Activated CD8-positive, alpha-beta memory T cell treated with anti-CD3 and anti-CD28 coated beads for 48 hours (primary cell): ENCODE data around the gene CGB2.
"Not testable (repeated sequence)": the region's sequence is repeated elsewhere in the genome, so short reads cannot be mapped to it uniquely, and the experiment has no call there.

ENCODE experiments used
- DNase-seq, 3 experiments: peaks; one replicate each; pipeline ENCODE4 v3.0.0-alpha.2; 2020; ENCODE audit warnings: low read depth in 2 of 3, low spot score in 2 of 3

Gene CGB2

GRCh38 chr19:49009828-49010227 is 21.9 kb upstream of the CGB2 start:
- no peak for DNase-seq

DNA sequence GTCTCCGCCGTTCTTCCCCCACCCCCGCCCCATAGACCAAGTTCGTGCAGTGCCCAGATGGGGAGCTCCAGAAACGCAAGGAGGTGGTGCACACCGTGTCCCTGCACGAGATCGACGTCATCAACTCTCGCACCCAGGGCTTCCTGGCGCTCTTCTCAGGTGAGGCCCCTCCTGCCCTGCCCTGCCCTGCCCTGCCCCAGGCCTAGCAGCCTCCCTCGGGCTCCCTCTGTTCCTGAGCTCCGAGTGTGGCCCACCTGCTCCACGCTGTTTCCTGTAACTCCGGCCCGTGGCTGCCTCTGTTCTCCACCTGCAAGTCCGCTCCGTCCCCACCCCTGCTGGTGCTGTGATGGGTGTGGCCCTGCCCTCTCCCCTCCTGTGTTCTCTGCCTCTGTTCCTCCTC is 21.2 kb upstream of the CGB2 start:
- no peak for DNase-seq

DNA sequence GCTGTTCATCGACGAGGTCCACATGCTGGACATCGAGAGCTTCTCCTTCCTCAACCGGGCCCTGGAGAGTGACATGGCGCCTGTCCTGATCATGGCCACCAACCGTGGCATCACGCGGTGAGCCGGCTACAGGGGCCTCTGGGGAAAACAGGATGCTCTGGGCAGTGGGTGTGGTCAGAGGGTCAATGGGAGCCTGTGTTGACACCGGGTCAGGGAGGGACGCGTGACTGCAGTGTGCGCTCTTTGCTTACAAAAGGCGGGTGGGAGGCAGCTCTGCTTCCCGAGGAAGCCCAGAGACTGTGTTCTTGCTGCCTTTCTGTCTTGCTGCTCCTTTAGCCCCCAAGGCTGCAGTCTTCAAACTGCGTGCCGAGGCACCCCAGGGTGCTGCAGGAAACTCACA is 20.5 kb upstream of the CGB2 start:
- no peak for DNase-seq

- no peak for DNase-seq
Measured at GRCh38 chr19:49014123-49014869, 17.4 kb upstream of the CGB2 start.

DNA sequence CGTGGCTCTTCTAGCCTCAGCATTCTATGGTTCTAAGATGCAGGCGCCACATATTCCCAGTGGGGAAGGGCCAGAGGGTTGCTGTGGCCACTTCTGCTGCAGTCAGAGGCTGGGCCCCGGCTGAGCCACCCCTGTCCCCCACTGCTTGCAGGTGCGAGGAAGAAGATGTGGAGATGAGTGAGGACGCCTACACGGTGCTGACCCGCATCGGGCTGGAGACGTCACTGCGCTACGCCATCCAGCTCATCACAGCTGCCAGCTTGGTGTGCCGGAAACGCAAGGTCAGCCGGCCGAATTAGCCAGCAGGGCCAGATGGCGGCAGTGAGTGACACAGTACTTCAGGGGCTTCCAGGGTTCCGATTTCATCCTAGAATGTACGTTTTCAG is 16.8 kb upstream of the CGB2 start:
- DNase-seq = no peak

GRCh38 chr19:49016067-49016839 is 15.4 kb upstream of the CGB2 start:
- DNase-seq = no peak

- no peak for DNase-seq
Measured at GRCh38 chr19:49017041-49017665, 14.5 kb upstream of the CGB2 start, which contains the start of gene LHB. Gene LHB, minus strand, starts transcription at chr19:49017091. Its CDS starts 10 bp downstream, at chr19:49017081.

GRCh38 chr19:49017666-49018351 is 13.9 kb upstream of the CGB2 start:
- DNase-seq = peak in 1 of 3 experiments; percentile 35

DNA sequence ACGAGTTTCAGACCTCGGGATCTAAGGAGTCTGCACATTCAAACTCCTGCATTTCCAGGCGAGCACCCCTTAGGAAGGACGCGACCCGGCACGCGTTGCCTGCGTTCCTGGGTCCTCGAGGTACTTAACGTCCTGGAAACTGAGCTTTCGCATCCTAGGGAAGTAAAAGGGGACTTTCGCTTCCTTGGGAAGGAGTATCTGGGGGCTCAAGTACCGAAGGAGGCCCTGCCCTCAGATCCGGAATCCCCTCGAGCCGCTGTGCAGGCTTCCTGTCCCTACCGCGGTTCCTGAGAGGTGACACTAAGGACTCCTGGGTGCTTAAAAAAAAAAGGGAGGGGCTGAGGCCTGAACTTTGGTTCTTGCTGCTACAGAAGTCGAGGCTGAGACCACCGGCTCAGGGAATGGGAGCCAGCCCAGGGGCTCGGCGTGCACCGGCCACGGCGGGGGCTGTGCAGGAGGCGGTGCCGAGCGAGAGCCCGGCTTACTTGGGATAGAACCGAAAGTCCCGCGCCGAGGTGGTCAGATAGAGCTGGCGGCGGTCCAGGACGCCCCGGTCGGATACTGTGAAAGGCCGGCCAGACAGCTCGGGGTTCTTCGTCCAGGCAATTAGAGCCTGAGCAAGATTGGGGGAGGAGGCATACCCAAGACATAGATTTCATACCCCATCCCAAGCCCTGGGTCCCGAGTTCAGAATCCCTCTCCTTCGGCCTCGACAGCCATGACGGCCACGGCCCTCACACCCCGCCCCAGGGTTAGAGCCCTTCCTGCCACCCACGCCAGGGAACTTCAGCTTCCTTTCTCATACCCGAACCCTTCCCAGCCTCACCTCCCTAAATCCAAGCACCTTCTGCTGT is 13.1 kb upstream of the CGB2 start:
- not testable (repeated sequence) for DNase-seq

DNA sequence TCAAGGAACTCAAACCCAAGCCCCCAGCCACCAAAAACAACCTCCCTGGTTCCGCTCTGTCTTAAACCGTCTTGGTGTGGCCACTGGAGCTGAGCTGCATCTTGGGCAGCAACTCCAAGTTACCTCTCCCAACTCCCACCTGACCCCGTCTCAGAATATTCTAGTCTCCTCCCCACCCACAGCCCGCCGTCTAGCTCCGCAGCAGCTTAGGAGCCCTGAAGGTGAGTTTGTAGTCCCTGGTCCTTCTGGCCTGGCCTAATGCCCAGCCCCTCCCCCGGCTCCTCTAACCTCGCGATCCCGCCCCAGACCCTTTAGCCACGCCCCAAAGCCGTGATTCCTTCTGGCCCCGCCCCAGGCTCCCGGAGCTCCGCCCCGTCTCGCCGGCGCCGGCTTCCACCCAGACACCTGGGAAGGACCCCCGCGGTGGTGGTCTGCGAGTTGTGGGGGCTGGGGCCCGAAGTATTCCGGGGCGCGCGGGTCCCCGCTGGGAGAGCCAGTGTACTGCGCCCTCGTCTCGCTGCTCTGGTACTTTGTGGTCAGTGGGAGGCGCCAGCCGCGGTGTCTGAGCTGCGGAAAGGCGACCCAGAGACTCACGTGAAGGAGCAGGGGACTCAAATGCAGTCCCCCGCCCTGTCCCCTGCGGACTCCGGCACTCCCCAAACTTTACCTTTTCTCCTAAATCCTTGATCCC is 12.3 kb upstream of the CGB2 start:
- no peak for DNase-seq

DNA sequence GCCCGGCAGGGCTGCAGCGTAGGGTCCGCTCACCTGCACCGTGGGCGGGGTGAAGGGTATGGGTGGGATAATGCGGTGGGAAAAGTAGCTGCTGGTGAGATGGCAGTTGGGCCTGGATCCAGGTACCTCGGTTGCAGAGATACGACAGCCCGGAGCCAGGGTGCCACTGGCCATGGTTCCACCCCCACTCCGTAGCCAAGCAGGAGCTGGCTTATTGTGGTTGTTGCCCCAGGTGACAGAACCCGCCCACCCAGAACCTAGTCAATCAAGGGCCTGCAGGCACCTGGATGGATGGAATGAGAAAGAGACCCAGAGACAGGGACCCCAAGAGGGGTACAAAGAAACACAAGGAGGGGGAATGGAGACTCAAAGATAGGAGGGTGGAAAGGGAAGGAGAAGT is 11.3 kb upstream of the CGB2 start:
- no peak for DNase-seq

DNA sequence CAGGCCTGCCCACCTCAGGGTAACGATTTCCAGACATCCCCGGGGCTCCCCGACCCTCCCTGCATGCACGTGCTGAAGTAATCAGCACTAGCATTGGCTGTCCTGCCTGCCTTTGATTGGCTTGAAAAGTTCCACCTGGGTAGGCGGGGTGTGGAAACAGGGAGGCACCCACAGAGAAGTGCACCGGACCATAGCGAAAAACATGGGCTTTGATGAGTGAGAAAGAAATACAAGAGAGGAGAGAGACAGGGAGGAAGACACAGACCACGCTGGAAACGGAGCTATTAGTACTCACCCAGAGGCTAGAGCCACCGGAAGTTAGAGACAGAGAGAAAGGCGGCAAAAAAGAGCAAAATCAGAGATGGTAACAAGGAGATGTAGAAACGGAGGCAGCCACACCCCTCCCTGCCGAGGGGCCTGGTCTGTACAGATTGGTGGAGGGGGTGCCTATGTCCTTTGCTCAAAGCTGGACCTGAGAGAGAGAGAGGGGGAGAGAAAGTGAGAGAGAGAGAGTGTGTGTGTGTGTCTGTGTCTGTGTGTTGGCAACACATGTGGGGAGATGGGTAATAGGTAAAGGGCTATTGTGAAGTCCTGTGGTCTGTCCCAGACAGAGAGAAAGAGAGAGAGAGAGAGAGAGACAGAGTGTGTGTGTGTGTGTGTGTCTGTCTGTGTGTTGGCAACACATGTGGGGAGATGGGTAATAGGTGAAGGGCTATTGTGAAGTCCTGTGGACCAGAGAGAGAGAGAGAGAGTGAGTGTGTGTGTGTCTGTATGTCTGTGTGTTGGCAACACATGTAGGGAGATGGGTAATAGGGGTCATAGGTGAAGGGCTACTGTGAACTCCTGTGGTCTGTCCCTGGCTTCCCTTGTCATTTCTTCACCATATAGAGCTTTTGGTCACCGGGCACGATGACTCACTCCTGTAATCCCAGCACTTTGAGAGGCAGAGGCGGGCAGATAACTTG is 10.5 kb upstream of the CGB2 start:
- DNase-seq = no peak

DNA sequence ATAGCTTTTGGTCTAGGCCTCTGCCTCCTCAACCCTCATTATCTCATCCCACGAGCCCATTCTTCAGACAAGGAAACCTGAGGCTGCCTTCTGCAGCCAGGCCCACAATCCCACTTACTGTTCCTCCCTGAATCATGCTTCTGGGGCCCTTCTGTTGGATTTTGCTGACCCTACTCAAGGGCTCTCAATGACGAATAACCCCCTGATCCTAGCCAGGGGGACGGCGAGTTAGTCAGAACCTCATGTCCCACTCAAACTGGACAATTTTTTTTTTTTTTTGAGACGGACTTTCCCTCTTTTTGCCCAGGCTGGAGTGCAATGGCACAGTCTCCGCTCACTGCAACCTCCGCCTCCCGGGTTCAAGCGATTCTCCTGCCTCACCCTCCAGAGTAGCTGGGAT is 9.6 kb upstream of the CGB2 start:
- DNase-seq = no peak

DNA sequence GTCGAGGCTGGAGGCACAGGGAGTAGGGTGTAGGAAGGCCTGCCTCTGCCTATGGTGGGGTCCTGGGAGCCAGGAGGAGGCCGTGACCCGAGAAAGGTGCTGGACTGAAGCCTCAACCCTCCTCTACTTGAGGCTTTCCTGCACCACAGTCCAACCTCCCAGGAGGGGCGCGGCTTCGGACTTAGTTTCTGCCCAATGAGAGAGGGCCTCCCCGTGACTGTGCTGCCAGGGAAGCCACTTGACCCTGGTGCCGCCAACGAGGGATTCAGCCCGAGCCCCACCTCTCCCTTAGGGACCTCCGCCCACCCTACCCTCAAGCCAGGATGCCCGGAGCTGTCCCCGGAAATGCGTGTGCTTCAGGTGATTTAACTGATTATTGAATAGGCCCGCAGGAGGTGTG is 7.5 kb upstream of the CGB2 start, which contains the start of gene CGB3:
TSS of gene CGB3 (minus strand) at position 101 of the 400 bp plus-strand sequence. CDS start 362 bp downstream, outside the sequence.
- not testable (repeated sequence) for DNase-seq

DNA sequence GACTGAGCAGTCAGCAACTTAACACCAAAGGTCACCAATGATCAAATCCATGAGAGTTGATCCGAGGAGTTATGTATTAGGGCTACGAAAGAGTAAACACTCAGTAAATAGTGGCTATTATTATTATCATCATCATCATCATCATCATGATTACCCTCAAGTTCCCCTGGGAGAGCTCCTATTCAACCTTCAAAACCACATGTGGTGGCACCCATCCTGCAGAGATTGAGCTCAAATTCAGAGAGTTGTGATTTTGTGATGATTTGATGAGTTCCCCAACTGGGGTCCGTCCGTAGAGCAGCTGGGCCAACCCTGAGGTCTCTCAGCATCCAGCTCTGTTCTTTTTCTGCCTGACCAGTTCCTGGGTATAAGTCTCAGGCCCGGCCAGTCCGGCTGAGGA is 6.6 kb upstream of the CGB2 start:
- DNase-seq = not testable (repeated sequence)

DNA sequence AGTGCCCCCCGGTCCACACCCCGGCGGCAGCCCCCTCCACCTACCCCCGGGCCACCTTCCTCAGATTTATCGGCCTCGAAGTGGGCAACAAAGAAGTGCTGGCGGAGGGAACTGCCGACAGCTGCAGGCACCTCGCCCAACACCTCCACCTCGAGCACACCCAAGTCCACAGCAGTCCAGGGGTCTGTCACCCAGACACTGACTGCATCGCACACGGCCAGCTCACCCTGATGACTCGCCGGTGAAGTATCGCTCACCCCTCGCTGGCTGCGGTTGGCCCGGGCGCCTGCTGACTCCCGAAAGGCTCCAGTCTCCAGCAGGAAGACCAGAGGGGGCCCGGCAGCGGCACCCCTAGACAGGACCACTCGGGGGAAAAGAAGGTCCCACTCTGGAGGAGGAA is 6.1 kb upstream of the CGB2 start:
- DNase-seq = not testable (repeated sequence)

- DNase-seq = not testable (repeated sequence)
Measured at GRCh38 chr19:49028686-49029085, 3.0 kb upstream of the CGB2 start.

DNA sequence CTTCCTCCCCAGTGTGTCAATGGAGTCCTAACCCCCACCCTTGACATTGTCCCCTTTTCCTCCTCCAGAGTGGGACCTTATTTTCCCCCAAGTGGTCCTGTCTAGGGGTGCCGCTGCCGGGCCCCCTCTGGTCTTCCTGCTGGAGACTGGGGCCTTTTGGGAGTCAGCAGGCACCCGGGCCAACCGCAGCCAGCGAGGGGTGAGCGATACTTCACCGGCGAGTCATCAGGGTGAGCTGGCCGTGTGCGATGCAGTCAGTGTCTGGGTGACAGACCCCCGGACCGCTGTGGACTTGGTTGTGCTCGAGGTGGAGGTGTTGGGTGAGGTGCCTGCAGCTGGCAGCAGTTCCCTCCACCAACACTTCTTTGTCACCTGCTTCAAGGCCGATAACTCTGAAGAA is 1.9 kb upstream of the CGB2 start:
- not testable (repeated sequence) for DNase-seq

GRCh38 chr19:49030323-49030722 is 1.4 kb upstream of the CGB2 start:
- DNase-seq = not testable (repeated sequence)
